ENCODE results near the gene GOLGA6L10.
"Not testable (repeated sequence)": the region's sequence is repeated elsewhere in the genome, so short reads cannot be mapped to it uniquely, and the experiment has no call there.

GRCh38 chr15:82347645-82348044 lies 1.6 kb downstream of the GOLGA6L10 start:
- TF ChIP-seq CTCF (conservative IDR thresholded peaks at IDR 0.05; ENCODE audit: low read depth, low read length); EZH2 (IDR thresholded peaks at IDR 0.05; ENCODE audit: borderline replicate concordance, low read depth, low read length, poor library complexity, severe bottlenecking): not testable (repeated sequence)

Data from A673 (cell line).